SK-N-SH (cell line): ENCODE results near the gene NECTIN1.

Experiments used
- CTCF ChIP-seq: fragments of 200-600 bp; sonication (generic); IDR thresholded peaks from 2 replicates; pipeline ENCODE4 v1.6.1; 2017; ENCODE audit warnings: antibody characterized with exemption, mild to moderate bottlenecking, moderate library complexity
- EP300 ChIP-seq, 2 experiments: IDR thresholded peaks; 2 replicates each; pipeline versions ENCODE4 v1.4.0 to v1.6.1; 2012; ENCODE audit warnings: borderline replicate concordance in 1 of 2, low read depth in 1 of 2, low read length in 1 of 2
- FOXM1 ChIP-seq: IDR thresholded peaks from 2 replicates; pipeline ENCODE4 v1.4.0; 2012; ENCODE audit warnings: low read depth, mild to moderate bottlenecking
- JUND ChIP-seq: IDR thresholded peaks from 2 replicates; pipeline ENCODE4 v1.4.0; 2012
- NFIC ChIP-seq: IDR thresholded peaks from 2 replicates; pipeline ENCODE4 v1.4.0; 2012; ENCODE audit warnings: borderline replicate concordance
- NRF1 ChIP-seq: IDR thresholded peaks from 2 replicates; pipeline ENCODE4 v1.6.1; 2012; ENCODE audit warnings: low read depth, mild to moderate bottlenecking, low read length
- PBX3 ChIP-seq: IDR thresholded peaks from 2 replicates; pipeline ENCODE4; 2012
- POLR2AphosphoS5 ChIP-seq: IDR thresholded peaks from 2 replicates; pipeline ENCODE4 v1.6.1; 2012; ENCODE audit warnings: low read depth, low read length
- RAD21 ChIP-seq: IDR thresholded peaks from 2 replicates; pipeline ENCODE4 v1.6.1; 2012; ENCODE audit warnings: mild to moderate bottlenecking, low read length
- RFX5 ChIP-seq: IDR thresholded peaks from 2 replicates; pipeline ENCODE4 v1.6.1; 2012; ENCODE audit warnings: mild to moderate bottlenecking, improper control_type of control experiment, low read length
- TAF1 ChIP-seq: IDR thresholded peaks from 2 replicates; pipeline ENCODE4 v1.6.1; 2012; ENCODE audit warnings: low read depth, mild to moderate bottlenecking, low read length, moderate library complexity, borderline replicate concordance
- TCF12 ChIP-seq: IDR thresholded peaks from 2 replicates; pipeline ENCODE4 v1.4.0; 2012
- USF2 ChIP-seq: fragments of 150-350 bp; IDR thresholded peaks from 2 replicates; pipeline ENCODE4 v1.6.1; 2017; ENCODE audit warnings: antibody characterized with exemption, low read length, low read depth, borderline replicate concordance

- TF ChIP-seq CTCF (no peak), FOXM1 (no peak), EP300 (IDR thresholded peaks at IDR 0.05; ENCODE audit: borderline replicate concordance in 1 of 2, low read depth in 1 of 2, low read length in 1 of 2) (no peak), NRF1 (no peak), POLR2AphosphoS5 (no peak), NFIC (no peak), JUND (no peak), RAD21 (no peak), TAF1 (no peak), RFX5 (no peak), TCF12 (no peak), PBX3 (no peak), USF2 (no peak)
Measured at GRCh38 chr11:119710417-119710816, 18.6 kb downstream of the NECTIN1 start.
